ENCODE data around the gene SURF6. TPM values are rescaled to one million over a fixed set of nuclear protein-coding genes. Genes with fewer than 3 reads are reported as not detected.
"Not testable (repeated sequence)": the region's sequence is repeated elsewhere in the genome, so short reads cannot be mapped to it uniquely, and the experiment has no call there.

SURF6 gene
- polyA plus RNA-seq, 1 experiment: 6.2 TPM

- TF ChIP-seq CTCF (IDR thresholded peaks at IDR 0.05; ENCODE audit: low read depth, low read length): no peak
- Histone ChIP-seq H3K27ac (ENCODE audit: low read depth, low read length) (no peak overlapping the region), H3K27me3 (ENCODE audit: control insufficient read depth, insufficient read depth, low read length) (peaks cover 13% of the 10 kb centered on the region), H3K9me3 (ENCODE audit: control insufficient read depth, insufficient read depth, low read length) (no peaks in the 10 kb centered on the region; the same call in 1 of the 2 replicates), H3K4me3 (ENCODE audit: low read depth, low read length) (no peak overlapping the region)
- CTCF ChIA-PET: no interaction called here
- POLR2A ChIA-PET: no interaction called here
- no peak for DNase-seq (ENCODE audit: low read depth, low spot score)
Observed at GRCh38 chr9:133304477-133305377, 31.3 kb downstream of the SURF6 start.

GRCh38 chr9:133304158-133304470 lies 31.9 kb downstream of the SURF6 start:
- no peak overlapping the region for H3K4me3 ChIP-seq (ENCODE audit: low read depth, low read length)
- H3K27me3 ChIP-seq (ENCODE audit: control insufficient read depth, insufficient read depth, low read length): peaks cover 15% of the 10 kb centered on the region
- ChIA-PET CTCF (no interaction called here), POLR2A (no interaction called here)
- H3K27ac ChIP-seq (ENCODE audit: low read depth, low read length): no peak overlapping the region
- no peaks in the 10 kb centered on the region; the same call in 1 of the 2 replicates for H3K9me3 ChIP-seq (ENCODE audit: control insufficient read depth, insufficient read depth, low read length)
- TF ChIP-seq CTCF (IDR thresholded peaks at IDR 0.05; ENCODE audit: low read depth, low read length): no peak
- DNase-seq (ENCODE audit: low read depth, low spot score): no peak

GRCh38 chr9:133303266-133304157 lies 32.5 kb downstream of the SURF6 start:
- H3K27ac ChIP-seq (ENCODE audit: low read depth, low read length): no peak overlapping the region
- no peak overlapping the region for H3K4me3 ChIP-seq (ENCODE audit: low read depth, low read length)
- DNase-seq (ENCODE audit: low read depth, low spot score): no peak
- POLR2A ChIA-PET: no interaction called here
- H3K27me3 ChIP-seq (ENCODE audit: control insufficient read depth, insufficient read depth, low read length): peaks cover 15% of the 10 kb centered on the region
- CTCF ChIA-PET: no interaction called here
- no peaks in the 10 kb centered on the region; the same call in 1 of the 2 replicates for H3K9me3 ChIP-seq (ENCODE audit: control insufficient read depth, insufficient read depth, low read length)
- no peak for TF ChIP-seq CTCF (IDR thresholded peaks at IDR 0.05; ENCODE audit: low read depth, low read length)

GRCh38 chr9:133301253-133302230 lies 34.4 kb downstream of the SURF6 start:
- no peak overlapping the region for H3K4me3 ChIP-seq (ENCODE audit: low read depth, low read length)
- no peak for TF ChIP-seq CTCF (IDR thresholded peaks at IDR 0.05; ENCODE audit: low read depth, low read length)
- H3K9me3 ChIP-seq (ENCODE audit: control insufficient read depth, insufficient read depth, low read length): no peaks in the 10 kb centered on the region; the same call in 1 of the 2 replicates
- H3K27me3 ChIP-seq (ENCODE audit: control insufficient read depth, insufficient read depth, low read length): peaks cover 8% of the 10 kb centered on the region
- POLR2A ChIA-PET: no interaction called here
- CTCF ChIA-PET: no interaction called here
- DNase-seq (ENCODE audit: low read depth, low spot score): no peak
- H3K27ac ChIP-seq (ENCODE audit: low read depth, low read length): no peak overlapping the region

- H3K27me3 ChIP-seq (ENCODE audit: control insufficient read depth, insufficient read depth, low read length); H3K4me3 ChIP-seq (ENCODE audit: low read depth, low read length); H3K27ac ChIP-seq (ENCODE audit: low read depth, low read length); DNase-seq (ENCODE audit: low read depth, low spot score); POLR2A ChIA-PET; H3K9me3 ChIP-seq (ENCODE audit: control insufficient read depth, insufficient read depth, low read length); CTCF ChIA-PET: not testable (repeated sequence)
Observed at GRCh38 chr9:133299996-133300395, 36.0 kb downstream of the SURF6 start.

All from AG04450 (cell line).